GM12878 (cell line): ENCODE results near the gene RARRES2. TPM values are rescaled to one million over a fixed set of nuclear protein-coding genes. Genes with fewer than 3 reads are reported as not detected.

Experiments used
- ATAC-seq: fragments of 200-7000 bp; cut with Tn5 transposase; 3 replicates; pipeline ENCODE4 v1.9.1; 2020; ENCODE audit warnings: mild to moderate bottlenecking, moderate library complexity
- BruUV-seq: library from RNA; stranded (reverse); fragments of 400-500 nt; replicated peaks from 2 replicates; lab custom pipeline; 2021; lab: Mats Ljungman, UMichigan
- CTCF ChIA-PET: fragments of 300-600 bp; sonication (Branson Sonifier 250); formaldehyde crosslinking; extraction: SDS; loops from one replicate; lab custom pipeline; 2021; ENCODE audit warnings: inconsistent platforms; lab: Yijun Ruan, JAX
- POLR2A ChIA-PET: fragments of 350-600 bp; formaldehyde crosslinking; extraction: SDS; loops from one replicate; lab custom pipeline; 2021; ENCODE audit warnings: inconsistent platforms; lab: Charles Lee
- RAD21 ChIA-PET: fragments of 300-600 bp; sonication (Branson Sonifier 250); formaldehyde crosslinking; loops from one replicate; lab custom pipeline; 2023; ENCODE audit warnings: antibody characterized with exemption; ENCODE audit not compliant: unreplicated experiment; lab: Charles Lee
- SMC1A ChIA-PET: fragments of 300-600 bp; sonication (Branson Sonifier 250); formaldehyde crosslinking; loops from one replicate; lab custom pipeline; 2023; ENCODE audit not compliant: unreplicated experiment, uncharacterized antibody; lab: Charles Lee
- DNase-seq: peaks from one replicate; pipeline ENCODE4 v3.0.0-alpha.2; 2011; ENCODE audit warnings: low read depth, low spot score
- FAIRE-seq: peaks from 3 replicates; lab custom pipeline; 2011; peaks lifted over from hg19 to GRCh38; lab: Jason Lieb, UNC
- H2AFZ ChIP-seq: 2 replicates; pipeline ENCODE4 v1.6.0; 2011; ENCODE audit warnings: low read depth, low read length, control low read depth; ENCODE audit not compliant: control insufficient read depth
- H3K27ac ChIP-seq: 2 replicates; pipeline ENCODE4 v1.5.1; 2011; ENCODE audit warnings: control low read depth; ENCODE audit not compliant: control insufficient read depth, insufficient read depth
- H3K27me3 ChIP-seq, 2 experiments: replicated peaks in 1 of 2; 2 replicates each; pipeline versions ENCODE4 v1.6.0 to v1.6.1; 2011; ENCODE audit warnings: low read length in 1 of 2; ENCODE audit not compliant: control insufficient read depth in 2 of 2, insufficient read depth in 2 of 2
- H3K36me3 ChIP-seq, 2 experiments: 2 replicates each; pipeline ENCODE4 v1.5.1; 2011; ENCODE audit warnings: low read length in 1 of 2; ENCODE audit not compliant: control insufficient read depth in 2 of 2, insufficient read depth in 2 of 2
- H3K4me1 ChIP-seq: 2 replicates; pipeline ENCODE4 v1.6.1; 2011; ENCODE audit warnings: mild to moderate bottlenecking, low read length, moderate library complexity, mixed read lengths; ENCODE audit not compliant: control insufficient read depth, insufficient read depth
- H3K4me2 ChIP-seq: 2 replicates; pipeline ENCODE4 v1.6.0; 2011; ENCODE audit warnings: control low read depth; ENCODE audit not compliant: control insufficient read depth, insufficient read depth
- H3K4me3 ChIP-seq: fragments of 200-600 bp; sonication (generic); 2 replicates; pipeline ENCODE4 v1.5.1; 2016
- H3K79me2 ChIP-seq: 2 replicates; pipeline ENCODE4 v1.6.0; 2011; ENCODE audit warnings: low read length; ENCODE audit not compliant: control insufficient read depth, insufficient read depth
- H3K9ac ChIP-seq: 2 replicates; pipeline ENCODE4 v1.8.0; 2011; ENCODE audit warnings: low read length, control low read depth, mixed read lengths; ENCODE audit not compliant: control insufficient read depth, insufficient read depth
- H3K9me3 ChIP-seq: replicated peaks from 3 replicates; pipeline ENCODE4 v1.5.1; 2011; ENCODE audit warnings: mild to moderate bottlenecking, low read length; ENCODE audit not compliant: control insufficient read depth, insufficient read depth
- H4K20me1 ChIP-seq: 2 replicates; pipeline ENCODE4 v1.6.0; 2011; ENCODE audit not compliant: control insufficient read depth, insufficient read depth
- ASH2L ChIP-seq: fragments of 300-600, 200-600 bp; sonication (generic); IDR thresholded peaks from 2 replicates; pipeline ENCODE4 v1.6.1; 2017; ENCODE audit warnings: low read depth, mild to moderate bottlenecking, borderline replicate concordance
- BMI1 ChIP-seq: fragments of 450-650 bp; IDR thresholded peaks from 2 replicates; pipeline ENCODE4 v1.6.1; 2016; ENCODE audit warnings: mild to moderate bottlenecking, moderate library complexity, borderline replicate concordance
- CEBPZ ChIP-seq: fragments of 150-350 bp; IDR thresholded peaks from 2 replicates; pipeline ENCODE4 v1.6.1; 2016; ENCODE audit warnings: low read depth, low read length
- GABPA ChIP-seq: IDR thresholded peaks from 2 replicates; pipeline ENCODE4 v1.6.1; 2014; ENCODE audit warnings: antibody characterized with exemption, low read depth, mild to moderate bottlenecking, inconsistent platforms
- HDAC2 ChIP-seq: fragments of 200-600 bp; sonication (generic); IDR thresholded peaks from 2 replicates; pipeline ENCODE4 v1.6.1; 2017
- IKZF2 ChIP-seq, 2 experiments: fragments of 450-650 bp; IDR thresholded peaks; 2 replicates each; pipeline ENCODE4 v1.6.1; 2017; ENCODE audit warnings: mild to moderate bottlenecking in 2 of 2, moderate library complexity in 2 of 2
- MXI1 ChIP-seq: fragments of 150-350 bp; IDR thresholded peaks from 2 replicates; pipeline ENCODE4 v1.6.1; 2011; ENCODE audit warnings: low read depth, mild to moderate bottlenecking, inconsistent platforms, low read length, improper control_type of control experiment
- POU2F2 ChIP-seq: IDR thresholded peaks from 3 replicates; pipeline ENCODE4 v1.6.1; 2011; ENCODE audit warnings: low read depth, mild to moderate bottlenecking, low read length, borderline replicate concordance
- RCOR1 ChIP-seq: conservative IDR thresholded peaks from 2 replicates; pipeline ENCODE4 v1.6.1; 2012; ENCODE audit warnings: low read depth, low read length, improper control_type of control experiment
- SRF ChIP-seq, 2 experiments: IDR thresholded peaks; 2 replicates each; pipeline ENCODE4 v1.6.1; 2011; ENCODE audit warnings: low read depth in 2 of 2, low read length in 2 of 2, mild to moderate bottlenecking in 1 of 2, moderate library complexity in 1 of 2
- ZBED1 ChIP-seq: IDR thresholded peaks from 2 replicates; pipeline ENCODE4 v1.6.1; 2016; ENCODE audit warnings: borderline replicate concordance
- ZNF274 ChIP-seq: IDR thresholded peaks from one replicate; pipeline ENCODE4 v1.8.0; 2011; ENCODE audit not compliant: insufficient read length, insufficient read depth
- ZNF592 ChIP-seq: fragments of 450-650 bp; IDR thresholded peaks from 2 replicates; pipeline ENCODE4 v1.6.1; 2017; ENCODE audit warnings: mild to moderate bottlenecking, moderate library complexity
- WGBS: methylation state at CpG from one replicate; pipeline ENCODE4 v1.1.6; 2016; ENCODE audit warnings: low lambda C conversion rate; ENCODE audit not compliant: insufficient replicate concordance, insufficient coverage; ENCODE audit errors: missing lambda C conversion rate; 5-methylcytosine and 5-hydroxymethylcytosine counted together
- in situ Hi-C: fragments of 300-500 bp; cut with MboI; formaldehyde crosslinking; loops from 9 replicates; pipeline ENCODE4 v1.14.3; 2018; ENCODE audit warnings: mixed read lengths
- intact Hi-C: fragments of 100-400 bp; cut with micrococcal nuclease; formaldehyde crosslinking; loops from one replicate; pipeline ENCODE4 v1.14.2; 2022; ENCODE audit not compliant: unreplicated experiment
- polyA plus RNA-seq, 11 experiments: library from polyadenylated mRNA; depleted of rRNA in 4 of 11; unstranded in 6 of 11; stranded (reverse) in 5 of 11; fragments of >200 nt; fragmentation: Nextera tagmentation in 4 of 11; fragmentation: Illumina TruSeq in 1 of 11; extraction: Ambion mirVana in 4 of 11; extraction: Trizol in 1 of 11; gene quantifications; 1 replicate in 1 of 11; 2 replicates in 10 of 11; pipeline versions ENCODE4 v1.2.1 to v1.2.3, GENCODE V29; 2011 to 2016; ENCODE audit warnings: inconsistent platforms in 2 of 11, missing spikeins in 2 of 11, low read depth in 1 of 11
- total RNA-seq, 4 experiments: library from RNA; depleted of rRNA in 3 of 4; stranded (reverse); fragments of >200 nt in 3 of 4; fragmentation: Illumina TruSeq in 1 of 4; extraction: Trizol in 1 of 4; gene quantifications; 2 replicates each; pipeline versions ENCODE4 v1.2.1 to v1.2.3, GENCODE V29; 2013 to 2021
- TF ChIP-seq, protein P1 (sequence below): fragments of 450-650 bp; IDR thresholded peaks from 2 replicates; pipeline ENCODE4 v1.6.1; 2017; ENCODE audit warnings: low read depth, mild to moderate bottlenecking, moderate library complexity

RARRES2 gene
- total and polyA plus RNA-seq, 10 of the 15 experiments (the other 5 are each of a cell fraction or from before 2014, with no cell fraction given), result 0.13 to 2.2 (median 0.40) TPM; not detected in 3

- H3K4me1 ChIP-seq, result peaks cover 29% of the 10 kb centered on the region
- FAIRE-seq (no peak), ATAC-seq (no peak), DNase-seq (no peak)
- CTCF ChIA-PET, result interaction anchor here (0.9 to 7.7 kb wide), 11 partner anchors 8 to 413 kb away, joined by 3 to 70 read pairs (median 6); a partner anchor contains a TSS
- intact Hi-C loops, result loop anchor here (1.0 kb wide), 1 partner anchor 9 kb away; no protein-coding TSS in a partner anchor
- RAD21 ChIA-PET, result interaction anchor here (0.7 to 5.3 kb wide), 13 partner anchors 8 to 68 kb away, joined by 3 to 45 read pairs (median 5); a partner anchor contains a TSS
- H4K20me1 ChIP-seq, result no peaks in the 10 kb centered on the region
- H3K27me3 ChIP-seq, result no peaks in the 10 kb centered on the region
- SMC1A ChIA-PET, result interaction anchor here (1.0 to 5.6 kb wide), 9 partner anchors 9 to 68 kb away, joined by 3 to 41 read pairs (median 9); partner anchors contain the start of genes ACTR3C and LRRC61
- no peaks in the 10 kb centered on the region for H3K9me3 ChIP-seq
- no peak overlapping the region for H3K4me3 ChIP-seq
- H3K79me2 ChIP-seq, result peaks cover 32% of the 10 kb centered on the region
- H3K4me2 ChIP-seq, result peak overlapping the region; percentile 33; the same call in 1 of the 2 replicates
- H3K27ac ChIP-seq, result peak overlapping the region; percentile 67
- peaks cover 0 to 8% of the 10 kb centered on the region in 2 experiments; a peak in 3 of 4 replicates for H3K36me3 ChIP-seq
- POLR2A ChIA-PET, result interaction anchor here (0.8 to 4.9 kb wide), 11 partner anchors 9 to 68 kb away, joined by 3 to 46 read pairs (median 5); a partner anchor contains a TSS
- H3K9ac ChIP-seq, result peak overlapping the region; percentile 30
- WGBS, result 57% methylated on average over 5 of the region's 5 CpGs
- in situ Hi-C loops, result no loop called here
- no TSS peak for BruUV-seq
- no peak overlapping the region; the same call in 1 of the 2 replicates for H2AFZ ChIP-seq
- TF ChIP-seq SRF (IDR thresholded peaks at IDR 0.05; ENCODE audit: low read depth in 2 of 2, low read length in 2 of 2) (no peak), ZNF274 (no peak), IKZF2 (IDR thresholded peaks at IDR 0.05) (peak; percentile 77 to 84), CEBPZ (no peak), RCOR1 (no peak), GABPA (no peak), POU2F2 (no peak), ASH2L (no peak), HDAC2 (no peak), MXI1 (no peak), ZBED1 (no peak), ZNF592 (no peak), BMI1 (peak; percentile 14; the same call in 1 of the 2 replicates)
- TF ChIP-seq, protein P1, sequence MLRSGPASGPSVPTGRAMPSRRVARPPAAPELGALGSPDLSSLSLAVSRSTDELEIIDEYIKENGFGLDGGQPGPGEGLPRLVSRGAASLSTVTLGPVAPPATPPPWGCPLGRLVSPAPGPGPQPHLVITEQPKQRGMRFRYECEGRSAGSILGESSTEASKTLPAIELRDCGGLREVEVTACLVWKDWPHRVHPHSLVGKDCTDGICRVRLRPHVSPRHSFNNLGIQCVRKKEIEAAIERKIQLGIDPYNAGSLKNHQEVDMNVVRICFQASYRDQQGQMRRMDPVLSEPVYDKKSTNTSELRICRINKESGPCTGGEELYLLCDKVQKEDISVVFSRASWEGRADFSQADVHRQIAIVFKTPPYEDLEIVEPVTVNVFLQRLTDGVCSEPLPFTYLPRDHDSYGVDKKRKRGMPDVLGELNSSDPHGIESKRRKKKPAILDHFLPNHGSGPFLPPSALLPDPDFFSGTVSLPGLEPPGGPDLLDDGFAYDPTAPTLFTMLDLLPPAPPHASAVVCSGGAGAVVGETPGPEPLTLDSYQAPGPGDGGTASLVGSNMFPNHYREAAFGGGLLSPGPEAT, result peak; percentile 81
Observed at GRCh38 chr7:150365673-150366398, 24.4 kb upstream of the RARRES2 start.
